NCI-H82 treated with DMSO at 0.1 percent for 48 hours (cell line): Measurements from ENCODE around the gene ITPRIPL2.

ENCODE experiments used
- DNase-seq: peaks from one replicate; lab custom pipeline; 2025; ENCODE audit not compliant: unreplicated experiment; lab: John Stamatoyannopoulos, UW

Gene ITPRIPL2

DNA sequence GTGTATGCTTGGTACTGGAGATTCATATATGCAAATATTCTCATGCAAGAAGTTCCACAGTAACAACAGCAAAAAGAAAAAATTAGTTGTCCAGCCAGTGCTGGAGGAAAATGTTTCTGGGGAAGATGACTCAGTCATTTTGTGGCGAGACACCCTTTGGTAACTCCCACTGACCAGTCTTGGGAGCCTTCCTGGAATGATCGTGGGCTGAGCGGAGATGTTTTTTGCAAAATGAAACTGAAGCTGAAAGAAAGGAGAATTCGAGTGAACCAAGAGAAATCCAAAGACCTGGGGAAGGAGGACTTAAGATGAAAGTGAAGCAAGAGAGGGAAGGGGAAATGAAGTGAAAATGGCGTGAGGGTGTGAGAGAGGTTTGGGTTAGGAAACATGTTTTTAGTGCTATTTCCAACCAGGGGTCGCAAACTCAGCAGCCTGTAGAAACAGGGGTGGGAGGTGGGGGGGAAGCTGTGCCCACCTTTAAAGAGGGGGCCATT, 5.2 kb downstream of the ITPRIPL2 start:
- DNase-seq: no peak

DNA sequence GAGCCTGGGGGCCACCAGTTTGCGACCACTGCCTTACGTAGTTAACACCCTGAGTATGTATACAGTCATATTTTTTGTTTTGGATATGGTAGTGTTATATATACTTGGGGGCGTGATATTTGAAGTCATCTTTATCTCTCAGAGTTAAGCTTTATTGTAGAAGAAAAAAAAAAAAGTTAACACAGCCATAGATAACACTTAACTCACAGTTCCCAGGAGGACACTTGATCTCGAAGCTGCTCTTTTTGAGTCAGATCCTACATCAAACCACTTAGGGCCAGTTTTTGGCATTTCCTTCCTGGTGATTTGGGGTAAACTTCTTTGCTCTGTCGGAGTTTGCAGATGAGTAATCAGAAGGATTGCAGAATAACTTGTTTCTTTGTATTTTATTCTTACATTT, 5.8 kb downstream of the ITPRIPL2 start:
- DNase-seq: no peak

DNA sequence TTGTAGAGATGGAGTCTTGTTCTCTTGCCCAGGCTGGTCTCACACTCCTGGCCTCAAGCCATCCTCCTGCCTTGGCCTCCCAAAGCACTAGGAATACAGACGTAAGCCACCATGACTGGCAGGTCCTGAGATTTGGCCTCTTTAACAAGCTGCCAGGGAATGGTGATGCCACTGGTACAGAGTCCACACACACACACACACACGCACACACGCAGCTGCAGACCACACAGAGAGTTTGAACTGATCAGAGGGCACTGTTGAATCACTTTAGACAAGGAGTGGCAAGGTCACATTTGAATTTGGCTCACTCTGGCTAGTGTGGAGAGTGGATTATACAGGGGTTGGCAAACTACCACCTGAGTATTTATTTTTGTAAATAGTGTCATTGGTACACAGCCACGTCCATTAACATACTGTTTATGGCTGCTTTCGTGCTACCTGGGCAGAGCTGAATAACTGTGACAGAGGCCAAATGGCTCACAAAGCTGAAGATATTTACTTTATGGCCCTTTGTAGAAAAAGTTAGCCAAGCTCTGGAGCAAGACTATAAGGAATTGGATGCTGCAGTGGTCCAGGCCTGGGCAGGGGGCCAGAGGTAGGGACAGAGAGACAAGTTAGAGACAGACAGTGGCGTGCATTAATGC, 9.9 kb downstream of the ITPRIPL2 start:
- DNase-seq: no peak

- no peak for DNase-seq
These were observed 12.5 kb downstream of the ITPRIPL2 start for GRCh38 chr16:19126300-19126699.

GRCh38 chr16:19127205-19127604, 13.4 kb downstream of the ITPRIPL2 start:
- DNase-seq: no peak

- no peak for DNase-seq
These were observed 13.9 kb downstream of the ITPRIPL2 start for GRCh38 chr16:19127674-19128131.

GRCh38 chr16:19128454-19129200, 14.9 kb downstream of the ITPRIPL2 start:
- no peak for DNase-seq

- DNase-seq: no peak
These were observed 16.6 kb downstream of the ITPRIPL2 start for GRCh38 chr16:19130385-19130784.

DNA sequence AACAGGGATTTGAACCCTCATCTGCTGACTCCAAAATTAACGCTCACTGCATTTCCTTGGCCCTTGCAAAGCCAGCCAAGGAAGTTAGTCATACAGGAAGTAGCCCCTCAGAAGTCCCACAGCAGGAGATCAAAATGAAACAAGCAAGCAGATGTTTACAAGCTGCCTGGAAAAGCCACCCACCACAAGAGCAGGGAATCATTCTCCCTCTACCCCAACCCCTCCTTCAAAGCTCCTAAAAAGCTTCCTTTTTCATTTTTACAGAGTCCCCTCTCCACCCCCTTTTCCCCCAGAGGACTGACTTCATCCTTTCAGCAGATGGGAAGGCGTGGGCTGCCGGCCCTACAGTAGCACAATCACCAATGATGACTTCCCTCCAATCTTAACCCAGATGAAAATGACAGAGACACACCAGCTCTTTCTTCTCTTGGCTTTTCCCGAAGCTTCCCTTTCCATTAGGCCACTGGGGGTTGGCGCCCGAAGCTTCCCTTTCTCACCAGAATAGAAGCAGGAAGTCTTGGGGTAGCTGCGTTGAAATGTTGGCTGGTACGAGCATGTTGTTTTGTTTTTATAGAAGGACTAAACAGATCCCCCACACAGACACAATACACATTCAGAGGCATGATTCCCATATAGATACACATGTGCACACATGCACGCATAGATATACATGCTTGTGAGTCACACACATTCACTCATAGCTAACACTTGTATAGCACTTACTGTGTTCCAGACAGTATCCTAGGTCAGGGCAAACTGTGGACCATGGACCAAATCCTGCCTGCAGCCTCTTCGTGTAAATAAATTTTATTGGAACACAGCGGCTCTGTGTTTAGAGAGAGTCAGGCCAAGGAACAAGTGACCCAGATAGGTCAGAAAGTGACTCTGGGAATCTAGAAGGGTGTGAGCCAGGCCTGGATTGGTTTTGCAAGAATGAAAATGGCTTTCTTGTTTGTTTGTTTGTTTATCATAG, 17.4 kb downstream of the ITPRIPL2 start:
- DNase-seq: peak; percentile 36

GRCh38 chr16:19131825-19132218, 18.1 kb downstream of the ITPRIPL2 start:
- no peak for DNase-seq

GRCh38 chr16:19132255-19132654, 18.5 kb downstream of the ITPRIPL2 start:
- DNase-seq: no peak

GRCh38 chr16:19132898-19133297, 19.1 kb downstream of the ITPRIPL2 start:
- peak; percentile 99 for DNase-seq

- DNase-seq: no peak
These were observed 19.8 kb downstream of the ITPRIPL2 start for GRCh38 chr16:19133600-19133999.

DNA sequence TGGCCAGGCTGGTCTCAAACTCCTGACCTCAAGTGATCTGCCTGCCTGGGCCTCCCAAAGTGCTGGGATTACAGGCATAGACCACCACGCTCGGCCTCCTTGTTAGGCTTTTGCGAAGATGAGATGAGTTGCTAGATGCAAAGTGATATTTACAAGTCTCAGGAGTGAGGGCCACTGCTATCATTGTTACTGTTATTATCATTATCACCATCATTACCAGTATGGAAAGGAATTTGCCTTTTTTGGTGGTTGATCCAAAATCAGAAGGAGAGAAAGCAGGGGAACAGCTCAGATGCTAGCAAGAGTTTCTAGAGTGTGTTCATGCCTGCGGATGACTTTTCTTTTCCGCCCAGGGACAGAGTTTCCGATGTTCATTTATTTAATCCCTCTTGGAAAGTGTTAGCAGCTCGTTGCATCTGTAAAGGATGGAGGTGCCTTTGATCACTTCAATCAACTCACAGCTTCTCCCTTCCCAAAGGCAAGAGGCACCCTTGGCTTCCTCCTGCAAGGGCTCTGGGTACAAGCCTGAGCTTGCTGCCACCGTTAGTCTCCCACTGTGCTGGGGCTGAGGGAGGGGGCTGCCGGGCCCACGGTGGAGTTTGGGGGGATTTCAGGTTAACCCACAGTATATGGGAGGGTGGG, 21.6 kb downstream of the ITPRIPL2 start:
- no peak for DNase-seq

DNA sequence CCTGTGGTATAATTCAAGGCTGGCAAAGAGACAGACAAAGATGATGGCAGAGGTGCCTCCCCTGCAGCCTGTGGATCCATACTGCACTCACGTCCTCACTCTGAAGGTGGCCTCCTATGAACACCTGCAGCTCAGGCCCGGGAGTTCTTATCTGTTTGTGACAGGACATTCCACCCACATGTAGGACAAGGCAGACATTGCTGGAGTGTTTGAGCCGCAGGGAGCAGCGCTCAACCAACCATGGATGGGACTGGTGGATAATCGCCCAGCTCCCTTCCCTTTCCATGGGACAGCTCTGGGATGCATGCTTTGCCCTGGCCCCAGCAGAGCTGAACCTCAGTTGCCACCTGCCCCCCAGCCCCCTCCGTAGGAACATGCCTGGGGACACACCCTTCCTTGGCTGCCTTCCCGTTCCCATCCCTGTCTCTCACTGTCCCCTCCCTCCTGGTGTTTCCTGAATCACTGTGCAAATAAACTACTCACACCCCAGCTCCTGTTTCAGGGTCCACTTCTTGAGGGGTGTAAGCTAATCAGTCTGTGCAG, 22.2 kb downstream of the ITPRIPL2 start:
- DNase-seq: no peak

- no peak for DNase-seq
These were observed 22.9 kb downstream of the ITPRIPL2 start for GRCh38 chr16:19136549-19137196.

DNA sequence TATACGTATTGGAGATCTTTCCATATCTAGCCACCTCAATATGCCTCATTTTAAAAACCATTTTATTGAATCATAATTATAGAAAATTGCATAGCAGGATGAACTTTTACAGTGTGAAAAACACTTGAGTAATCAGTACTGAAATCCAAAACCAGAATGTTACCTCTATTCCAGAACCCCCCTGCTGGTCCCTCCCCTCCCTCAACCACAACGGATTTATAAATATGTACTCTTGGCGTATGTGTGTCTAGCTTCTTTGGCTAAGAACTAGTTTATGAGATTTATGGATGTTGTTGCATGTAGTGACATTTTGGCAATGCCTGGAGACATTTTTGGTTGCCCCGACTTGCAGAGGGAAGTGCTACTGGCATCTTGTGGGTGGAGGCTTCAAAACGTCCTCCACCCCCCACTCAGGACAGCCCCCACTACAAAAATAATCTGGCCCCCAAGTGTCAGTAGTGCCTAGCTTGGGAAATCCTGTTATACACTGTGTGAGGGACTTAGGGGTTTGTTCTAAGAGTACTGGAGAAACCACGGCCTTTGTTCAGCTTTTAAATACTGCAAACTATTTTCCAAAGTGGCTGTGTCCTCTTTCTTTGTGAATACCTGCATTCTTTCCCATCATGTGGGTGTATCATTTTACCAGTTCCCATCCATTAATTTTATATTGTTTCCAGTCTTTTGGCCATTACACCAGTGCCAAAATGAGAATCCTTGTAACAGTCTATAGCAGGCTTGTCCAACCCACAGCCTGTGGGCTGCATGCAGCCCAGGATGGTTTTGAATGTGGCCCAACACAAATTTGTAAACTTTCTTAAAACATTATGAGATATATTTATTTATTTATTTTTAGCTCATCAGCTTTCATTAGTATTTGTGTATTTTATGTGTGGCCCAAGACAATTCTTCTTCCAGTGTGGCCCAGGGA, 23.7 kb downstream of the ITPRIPL2 start:
- no peak for DNase-seq

DNA sequence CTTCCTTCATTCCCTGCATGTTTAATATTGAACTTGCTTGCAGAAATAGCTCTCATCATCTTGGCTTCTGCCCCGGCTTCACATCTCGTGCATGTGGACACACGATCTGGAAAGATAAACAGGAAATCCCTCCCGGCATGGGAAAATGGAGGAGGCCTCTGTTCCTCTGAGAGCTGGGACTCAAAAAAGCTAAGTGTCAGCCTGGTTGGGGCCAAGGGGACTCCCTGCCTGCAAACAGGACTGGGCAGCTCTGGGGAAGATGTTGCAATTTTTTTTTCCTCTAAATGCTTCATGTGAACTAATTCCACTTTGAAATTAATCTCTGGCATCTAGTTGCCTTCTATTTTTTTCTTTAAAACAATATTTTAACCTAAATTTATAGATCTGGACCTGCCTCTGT, 24.8 kb downstream of the ITPRIPL2 start:
- DNase-seq: no peak
